MM.1S (cell line): ENCODE measurements around the gene TIMM23.

Experiments used
- DNase-seq: peaks from one replicate; pipeline ENCODE4 v3.0.0-alpha.2; 2015
- H2AFZ ChIP-seq: fragments of 300-600 bp; sonication (generic); 2 replicates; pipeline ENCODE4 v1.6.0; 2016; ENCODE audit warnings: antibody characterized with exemption, low read length
- H3F3A ChIP-seq: fragments of 300-600 bp; sonication (generic); 2 replicates; pipeline ENCODE4 v1.6.1; 2016; ENCODE audit warnings: mild to moderate bottlenecking, antibody characterized with exemption, low read length, moderate library complexity, mixed read lengths; ENCODE audit not compliant: insufficient read depth
- H3K27ac ChIP-seq: fragments of 300-600 bp; sonication (generic); 2 replicates; pipeline ENCODE4 v1.5.1; 2016; ENCODE audit warnings: mild to moderate bottlenecking, low read length
- H3K27me3 ChIP-seq: fragments of 300-600 bp; sonication (generic); replicated peaks from 2 replicates; pipeline ENCODE4 v1.6.0; 2016; ENCODE audit warnings: low read length; ENCODE audit not compliant: insufficient read depth
- H3K36me3 ChIP-seq: fragments of 300-600 bp; sonication (generic); replicated peaks from 2 replicates; pipeline ENCODE4 v1.6.1; 2016; ENCODE audit warnings: mild to moderate bottlenecking, low read length, mixed read lengths; ENCODE audit not compliant: insufficient read depth
- H3K4me1 ChIP-seq: fragments of 300-600 bp; sonication (generic); 2 replicates; pipeline ENCODE4 v1.6.1; 2016; ENCODE audit warnings: low read length, mixed read lengths
- H3K4me2 ChIP-seq: fragments of 300-600 bp; sonication (generic); 2 replicates; pipeline ENCODE4 v1.6.0; 2016; ENCODE audit warnings: low read depth, low read length
- H3K4me3 ChIP-seq: fragments of 300-600 bp; sonication (generic); 2 replicates; pipeline ENCODE4 v1.5.1; 2016; ENCODE audit warnings: low read length, mixed read lengths
- H3K79me2 ChIP-seq: fragments of 300-600 bp; sonication (generic); 2 replicates; pipeline ENCODE4 v1.6.1; 2016; ENCODE audit warnings: mixed run types, low read length, mixed read lengths
- H3K9ac ChIP-seq: fragments of 300-600 bp; sonication (generic); 2 replicates; pipeline ENCODE4 v1.6.1; 2016; ENCODE audit warnings: low read length, mixed read lengths
- H3K9me2 ChIP-seq: fragments of 300-600 bp; sonication (generic); replicated peaks from 2 replicates; pipeline ENCODE4 v1.6.1; 2016; ENCODE audit warnings: mild to moderate bottlenecking, low read length, mixed read lengths; ENCODE audit not compliant: insufficient read depth
- H3K9me3 ChIP-seq: fragments of 300-600 bp; sonication (generic); replicated peaks from 2 replicates; pipeline ENCODE4 v1.6.1; 2016; ENCODE audit warnings: mild to moderate bottlenecking, low read length, mixed read lengths; ENCODE audit not compliant: insufficient read depth
- H4K20me1 ChIP-seq: fragments of 300-600 bp; sonication (generic); 2 replicates; pipeline ENCODE4 v1.6.1; 2016; ENCODE audit warnings: mild to moderate bottlenecking, low read length, moderate library complexity, mixed read lengths; ENCODE audit not compliant: insufficient read depth
- CTCF ChIP-seq: fragments of 300-600 bp; sonication (generic); IDR thresholded peaks from 2 replicates; pipeline ENCODE4 v1.5.1; 2016; ENCODE audit warnings: antibody characterized with exemption, low read length, mixed read lengths
- EZH2 ChIP-seq: fragments of 300-600 bp; sonication (generic); optimal IDR thresholded peaks from 2 replicates; pipeline ENCODE3; 2017; ENCODE audit warnings: low read depth, mild to moderate bottlenecking, antibody characterized with exemption, low read length, mixed read lengths
- EZH2phosphoT487 ChIP-seq: fragments of 300-600 bp; sonication (generic); IDR thresholded peaks from 2 replicates; pipeline ENCODE4 v1.6.1; 2018; ENCODE audit warnings: antibody characterized with exemption, low read length

TIMM23 gene

GRCh38 chr10:46005383-46005782 is 33.1 kb downstream of the TIMM23 start:
- Histone ChIP-seq H3K27ac (no peak overlapping the region), H4K20me1 (no peaks in the 10 kb centered on the region), H3K27me3 (no peaks in the 10 kb centered on the region), H3K9me2 (no peaks in the 10 kb centered on the region), H3K4me2 (no peak overlapping the region), H3K79me2 (peaks cover 43% of the 10 kb centered on the region), H3K4me1 (no peaks in the 10 kb centered on the region), H3K36me3 (peaks cover 30% of the 10 kb centered on the region), H3K9me3 (no peaks in the 10 kb centered on the region), H3F3A (peaks cover 8% of the 10 kb centered on the region; the same call in 1 of the 2 replicates), H3K9ac (no peak overlapping the region), H2AFZ (no peak overlapping the region), H3K4me3 (no peak overlapping the region)
- no peak for DNase-seq
- no peak for TF ChIP-seq EZH2
- no peak for TF ChIP-seq EZH2phosphoT487
- no peak for TF ChIP-seq CTCF

DNA sequence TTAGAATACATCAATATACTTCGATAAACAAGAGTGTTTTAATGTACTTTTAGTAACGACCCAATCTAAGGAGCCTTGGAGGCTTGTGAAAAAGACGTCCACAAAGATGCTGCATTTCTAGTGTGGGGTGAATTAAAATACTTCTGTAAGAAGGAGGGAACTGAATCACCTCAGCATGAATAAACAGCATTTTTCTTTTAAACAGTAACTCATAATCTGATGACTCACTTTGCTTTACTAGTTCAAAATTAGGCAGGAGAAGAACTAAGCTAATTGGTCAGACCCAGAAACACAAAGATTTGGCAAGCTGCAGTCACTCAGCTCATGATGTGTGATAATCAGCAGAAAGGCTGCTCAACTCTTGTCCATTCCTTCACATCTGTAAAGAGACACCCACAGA is 33.9 kb downstream of the TIMM23 start:
- peaks cover 30% of the 10 kb centered on the region for H3K36me3 ChIP-seq
- no peaks in the 10 kb centered on the region for H3K9me3 ChIP-seq
- TF ChIP-seq CTCF (no peak), EZH2 (no peak), EZH2phosphoT487 (no peak)
- no peak overlapping the region for H2AFZ ChIP-seq
- H3K4me1 ChIP-seq, result no peaks in the 10 kb centered on the region
- no peak overlapping the region for H3K9ac ChIP-seq
- H3K79me2 ChIP-seq, result peaks cover 40% of the 10 kb centered on the region
- no peak overlapping the region for H3K4me2 ChIP-seq
- no peak for DNase-seq
- H3K4me3 ChIP-seq, result no peak overlapping the region
- peaks cover 3% of the 10 kb centered on the region; the same call in 1 of the 2 replicates for H3F3A ChIP-seq
- no peak overlapping the region for H3K27ac ChIP-seq
- no peaks in the 10 kb centered on the region for H4K20me1 ChIP-seq
- H3K9me2 ChIP-seq, result no peaks in the 10 kb centered on the region
- H3K27me3 ChIP-seq, result no peaks in the 10 kb centered on the region

DNA sequence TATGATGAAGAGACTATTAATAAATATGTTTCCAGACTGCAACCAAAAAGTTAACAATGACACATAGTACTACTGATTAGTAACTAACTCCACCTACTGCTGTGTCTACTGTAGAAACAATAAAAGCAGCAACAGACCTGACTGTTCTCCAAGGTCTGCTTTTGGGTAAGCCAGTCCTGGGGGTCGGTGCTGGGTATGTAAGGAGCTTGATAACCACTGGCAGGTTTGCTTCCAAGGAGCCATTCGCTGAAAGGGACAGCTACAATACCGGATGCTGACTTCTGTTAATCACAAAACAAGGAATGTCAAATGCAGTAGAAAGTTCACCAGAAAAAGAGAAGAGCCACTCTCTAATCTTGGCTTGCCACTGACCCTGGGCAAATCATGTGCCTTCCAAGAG is 40.5 kb downstream of the TIMM23 start:
- Histone ChIP-seq H3K4me2 (no peak overlapping the region), H3K36me3 (peaks cover 28% of the 10 kb centered on the region; the same call in 1 of the 2 replicates), H3K9me2 (no peaks in the 10 kb centered on the region), H3K79me2 (peaks cover 74% of the 10 kb centered on the region), H3F3A (0 out of 2 replicates have a peak, but pooled peaks cover 3% of the 10 kb centered on the region), H3K4me1 (no peaks in the 10 kb centered on the region), H3K4me3 (no peak overlapping the region), H4K20me1 (peaks cover 6% of the 10 kb centered on the region), H3K27me3 (no peaks in the 10 kb centered on the region), H3K9me3 (no peaks in the 10 kb centered on the region), H3K27ac (no peak overlapping the region), H3K9ac (no peak overlapping the region), H2AFZ (no peak overlapping the region)
- TF ChIP-seq EZH2 (no peak), EZH2phosphoT487 (no peak)
- no peak for DNase-seq

DNA sequence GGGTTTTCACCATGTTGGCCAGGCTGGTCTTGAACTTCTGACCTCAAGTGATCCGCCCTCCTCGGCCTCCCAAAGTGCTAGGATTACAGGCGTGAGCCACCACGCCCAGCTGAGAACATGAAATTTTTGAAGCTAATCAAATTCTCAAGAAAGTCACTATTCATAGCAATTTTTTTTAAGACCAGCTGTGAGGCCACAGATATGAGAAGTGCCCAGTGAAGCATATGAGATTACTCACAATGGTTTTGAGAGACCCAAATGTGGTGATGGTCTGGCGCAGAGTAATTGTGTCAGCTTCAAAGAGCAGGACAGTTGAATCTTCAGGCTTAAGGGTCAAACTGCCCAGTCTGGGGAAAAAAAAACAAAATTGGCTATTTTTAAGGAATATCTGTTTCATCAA is 41.9 kb downstream of the TIMM23 start:
- Histone ChIP-seq H2AFZ (no peak overlapping the region), H3K79me2 (peaks cover 78% of the 10 kb centered on the region), H4K20me1 (peaks cover 21% of the 10 kb centered on the region), H3F3A (no peaks in the 10 kb centered on the region), H3K9ac (no peak overlapping the region), H3K4me1 (no peaks in the 10 kb centered on the region), H3K9me2 (no peaks in the 10 kb centered on the region), H3K4me2 (no peak overlapping the region), H3K27me3 (no peaks in the 10 kb centered on the region), H3K27ac (no peak overlapping the region), H3K9me3 (no peaks in the 10 kb centered on the region), H3K4me3 (no peak overlapping the region), H3K36me3 (peaks cover 28% of the 10 kb centered on the region; the same call in 1 of the 2 replicates)
- no peak for DNase-seq
- TF ChIP-seq EZH2 (no peak), EZH2phosphoT487 (no peak), CTCF (no peak)
